SK-N-SH treated with all-trans-retinoic acid at 6 μM for 48 hours (cell line): ENCODE data around the gene CADM2.

Experiments used
- ATAC-seq: fragments of 200-7000 bp; cut with Tn5 transposase; 3 replicates; pipeline ENCODE4 v1.9.1; 2020; ENCODE audit warnings: mild to moderate bottlenecking, moderate library complexity
- ARNTL ChIP-seq: fragments of 450-650 bp; formaldehyde crosslinking; IDR thresholded peaks from 2 replicates; pipeline ENCODE4 v1.5.0; 2020; ENCODE audit warnings: low read depth, mild to moderate bottlenecking, moderate library complexity, borderline replicate concordance
- BACH2 ChIP-seq: fragments of 250-450 bp; sonication (Bioruptor Pico); IDR thresholded peaks from 2 replicates; pipeline ENCODE4 v1.9.0; 2021; ENCODE audit warnings: mild to moderate bottlenecking, borderline replicate concordance
- CSDC2 ChIP-seq: fragments of 250-450 bp; sonication (Bioruptor Pico); IDR thresholded peaks from 2 replicates; pipeline ENCODE4 v1.5.0; 2020; ENCODE audit warnings: mild to moderate bottlenecking, moderate library complexity
- GLIS3 ChIP-seq: fragments of 250-450 bp; sonication (Bioruptor Pico); IDR thresholded peaks from 2 replicates; pipeline ENCODE4 v1.5.0; 2020; ENCODE audit warnings: mild to moderate bottlenecking, moderate library complexity
- ISL1 ChIP-seq: fragments of 250-450 bp; sonication (Bioruptor Pico); IDR thresholded peaks from 2 replicates; pipeline ENCODE4 v2.1.2; 2022; ENCODE audit warnings: mild to moderate bottlenecking, moderate library complexity
- OSR1 ChIP-seq: fragments of 250-450 bp; sonication (Bioruptor Pico); IDR thresholded peaks from 2 replicates; pipeline ENCODE4 v1.8.0; 2022; ENCODE audit warnings: moderate library complexity, mild to moderate bottlenecking, inconsistent platforms
- PATZ1 ChIP-seq: fragments of 250-450 bp; sonication (Bioruptor Pico); IDR thresholded peaks from 2 replicates; pipeline ENCODE4 v1.8.0; 2020; ENCODE audit warnings: mild to moderate bottlenecking, moderate library complexity, borderline replicate concordance
- PPARA ChIP-seq: fragments of 250-450 bp; sonication (Bioruptor Pico); IDR thresholded peaks from 2 replicates; pipeline ENCODE4 v1.5.0; 2020; ENCODE audit warnings: mild to moderate bottlenecking, borderline replicate concordance
- SNAI2 ChIP-seq: fragments of 250-450 bp; sonication (Bioruptor Pico); IDR thresholded peaks from 2 replicates; pipeline ENCODE4 v1.5.0; 2020; ENCODE audit warnings: mild to moderate bottlenecking, moderate library complexity
- TCF4 ChIP-seq: fragments of 250-450 bp; sonication (Bioruptor Pico); IDR thresholded peaks from 2 replicates; pipeline ENCODE4 v1.8.0; 2021; ENCODE audit warnings: mild to moderate bottlenecking, moderate library complexity, borderline replicate concordance
- TOX ChIP-seq: fragments of 250-450 bp; sonication (Bioruptor Pico); IDR thresholded peaks from 2 replicates; pipeline ENCODE4 v1.8.0; 2021; ENCODE audit warnings: mild to moderate bottlenecking, moderate library complexity, borderline replicate concordance
- ZFP3 ChIP-seq: fragments of 250-450 bp; sonication (Bioruptor Pico); IDR thresholded peaks from 2 replicates; pipeline ENCODE4 v1.5.0; 2020; ENCODE audit warnings: mild to moderate bottlenecking, moderate library complexity
- ZFP30 ChIP-seq: fragments of 450-650 bp; formaldehyde crosslinking; IDR thresholded peaks from 2 replicates; pipeline ENCODE4 v1.5.0; 2022; ENCODE audit warnings: mild to moderate bottlenecking, moderate library complexity
- ZNF8 ChIP-seq: fragments of 450-650 bp; formaldehyde crosslinking; IDR thresholded peaks from 2 replicates; pipeline ENCODE4 v1.5.0; 2020; ENCODE audit warnings: mild to moderate bottlenecking, moderate library complexity
- TF ChIP-seq, protein P1 (sequence below): fragments of 250-450 bp; sonication (Bioruptor Pico); IDR thresholded peaks from 2 replicates; pipeline ENCODE4 v1.5.1; 2021; ENCODE audit warnings: mild to moderate bottlenecking, moderate library complexity
- TF ChIP-seq, protein P2 (sequence below): fragments of 250-450 bp; sonication (Bioruptor Pico); IDR thresholded peaks from 2 replicates; pipeline ENCODE4 v1.5.1; 2020; ENCODE audit warnings: low read depth, mild to moderate bottlenecking, moderate library complexity
- TF ChIP-seq, protein P3 (sequence below): fragments of 250-450 bp; sonication (Bioruptor Pico); IDR thresholded peaks from 2 replicates; pipeline ENCODE4 v1.5.0; 2020; ENCODE audit warnings: mild to moderate bottlenecking, moderate library complexity

The CADM2 gene

DNA sequence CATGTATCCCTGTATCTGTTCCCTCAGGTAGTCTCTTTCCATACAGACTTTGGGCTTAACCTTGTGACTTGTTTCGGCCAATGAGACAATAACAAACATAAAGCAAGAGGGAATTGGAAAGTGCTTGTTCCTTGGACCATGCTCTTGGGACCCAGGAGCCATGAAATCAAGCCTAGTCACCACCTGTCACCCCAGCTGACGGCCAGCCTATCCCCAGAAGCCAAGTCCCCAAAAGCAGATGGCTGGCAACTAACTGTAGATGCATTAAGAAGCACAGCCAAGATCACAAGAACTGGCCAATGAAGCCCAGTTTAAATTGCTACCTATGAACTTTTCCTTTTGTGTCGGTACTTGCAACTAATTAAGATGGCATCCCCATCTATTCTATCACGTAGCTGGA is 822.0 kb downstream of the CADM2 start (continued):
- TF ChIP-seq, protein P1, sequence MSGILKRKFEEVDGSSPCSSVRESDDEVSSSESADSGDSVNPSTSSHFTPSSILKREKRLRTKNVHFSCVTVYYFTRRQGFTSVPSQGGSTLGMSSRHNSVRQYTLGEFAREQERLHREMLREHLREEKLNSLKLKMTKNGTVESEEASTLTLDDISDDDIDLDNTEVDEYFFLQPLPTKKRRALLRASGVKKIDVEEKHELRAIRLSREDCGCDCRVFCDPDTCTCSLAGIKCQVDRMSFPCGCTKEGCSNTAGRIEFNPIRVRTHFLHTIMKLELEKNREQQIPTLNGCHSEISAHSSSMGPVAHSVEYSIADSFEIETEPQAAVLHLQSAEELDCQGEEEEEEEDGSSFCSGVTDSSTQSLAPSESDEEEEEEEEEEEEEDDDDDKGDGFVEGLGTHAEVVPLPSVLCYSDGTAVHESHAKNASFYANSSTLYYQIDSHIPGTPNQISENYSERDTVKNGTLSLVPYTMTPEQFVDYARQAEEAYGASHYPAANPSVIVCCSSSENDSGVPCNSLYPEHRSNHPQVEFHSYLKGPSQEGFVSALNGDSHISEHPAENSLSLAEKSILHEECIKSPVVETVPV (CRISPR knock-in tag) = no peak
- no peak for TF ChIP-seq SNAI2
- no peak for TF ChIP-seq PATZ1 (CRISPR knock-in tag)
- TF ChIP-seq, protein P2, sequence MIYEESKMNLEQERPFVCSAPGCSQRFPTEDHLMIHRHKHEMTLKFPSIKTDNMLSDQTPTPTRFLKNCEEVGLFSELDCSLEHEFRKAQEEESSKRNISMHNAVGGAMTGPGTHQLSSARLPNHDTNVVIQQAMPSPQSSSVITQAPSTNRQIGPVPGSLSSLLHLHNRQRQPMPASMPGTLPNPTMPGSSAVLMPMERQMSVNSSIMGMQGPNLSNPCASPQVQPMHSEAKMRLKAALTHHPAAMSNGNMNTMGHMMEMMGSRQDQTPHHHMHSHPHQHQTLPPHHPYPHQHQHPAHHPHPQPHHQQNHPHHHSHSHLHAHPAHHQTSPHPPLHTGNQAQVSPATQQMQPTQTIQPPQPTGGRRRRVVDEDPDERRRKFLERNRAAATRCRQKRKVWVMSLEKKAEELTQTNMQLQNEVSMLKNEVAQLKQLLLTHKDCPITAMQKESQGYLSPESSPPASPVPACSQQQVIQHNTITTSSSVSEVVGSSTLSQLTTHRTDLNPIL (CRISPR knock-in tag) = no peak
- no peak for TF ChIP-seq ZFP30 (CRISPR knock-in tag)
- TF ChIP-seq TOX (CRISPR knock-in tag) = no peak

GRCh38 chr3:85781806-85782205 is 823.0 kb downstream of the CADM2 start:
- ATAC-seq = no peak

GRCh38 chr3:85783291-85783690 is 824.5 kb downstream of the CADM2 start:
- no peak for ATAC-seq
- TF ChIP-seq PPARA = no peak
- no peak for TF ChIP-seq BACH2 (CRISPR knock-in tag)

More at GRCh38 chr3:85781806-85782205, 823.0 kb downstream of the CADM2 start:
- no peak for TF ChIP-seq ARNTL (CRISPR knock-in tag)
- TF ChIP-seq ISL1 (CRISPR knock-in tag) = peak; percentile 43

DNA sequence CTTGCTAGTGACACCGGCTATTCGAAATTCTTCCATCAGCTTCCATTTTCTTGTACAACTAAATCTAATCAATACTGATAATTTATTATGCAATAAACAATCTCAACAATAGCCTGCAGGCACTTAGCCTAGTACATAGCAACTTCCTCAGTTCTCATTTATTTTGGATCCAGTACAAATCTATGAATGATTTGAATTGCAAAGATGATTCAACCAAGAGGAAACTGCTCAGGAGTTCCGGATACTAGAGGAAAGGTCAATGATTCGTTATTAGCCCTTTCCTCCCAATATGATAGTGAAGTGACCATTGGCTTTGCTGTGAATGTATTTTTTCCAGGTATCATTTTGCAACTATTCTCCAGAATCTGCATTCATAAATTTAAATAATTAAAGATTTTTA is 827.0 kb downstream of the CADM2 start:
- ATAC-seq = no peak
- no peak for TF ChIP-seq OSR1 (CRISPR knock-in tag)
- TF ChIP-seq, protein P2 (CRISPR knock-in tag) = no peak
- no peak for TF ChIP-seq ZFP30 (CRISPR knock-in tag)
- no peak for TF ChIP-seq CSDC2 (CRISPR knock-in tag)
- TF ChIP-seq ZFP3 = no peak
- TF ChIP-seq, protein P1 (CRISPR knock-in tag) = no peak
- no peak for TF ChIP-seq BACH2 (CRISPR knock-in tag)
- TF ChIP-seq GLIS3 = no peak
- TF ChIP-seq ARNTL (CRISPR knock-in tag) = no peak
- no peak for TF ChIP-seq TCF4 (CRISPR knock-in tag)
- TF ChIP-seq ZNF8 (CRISPR knock-in tag) = no peak
- TF ChIP-seq, protein P3, sequence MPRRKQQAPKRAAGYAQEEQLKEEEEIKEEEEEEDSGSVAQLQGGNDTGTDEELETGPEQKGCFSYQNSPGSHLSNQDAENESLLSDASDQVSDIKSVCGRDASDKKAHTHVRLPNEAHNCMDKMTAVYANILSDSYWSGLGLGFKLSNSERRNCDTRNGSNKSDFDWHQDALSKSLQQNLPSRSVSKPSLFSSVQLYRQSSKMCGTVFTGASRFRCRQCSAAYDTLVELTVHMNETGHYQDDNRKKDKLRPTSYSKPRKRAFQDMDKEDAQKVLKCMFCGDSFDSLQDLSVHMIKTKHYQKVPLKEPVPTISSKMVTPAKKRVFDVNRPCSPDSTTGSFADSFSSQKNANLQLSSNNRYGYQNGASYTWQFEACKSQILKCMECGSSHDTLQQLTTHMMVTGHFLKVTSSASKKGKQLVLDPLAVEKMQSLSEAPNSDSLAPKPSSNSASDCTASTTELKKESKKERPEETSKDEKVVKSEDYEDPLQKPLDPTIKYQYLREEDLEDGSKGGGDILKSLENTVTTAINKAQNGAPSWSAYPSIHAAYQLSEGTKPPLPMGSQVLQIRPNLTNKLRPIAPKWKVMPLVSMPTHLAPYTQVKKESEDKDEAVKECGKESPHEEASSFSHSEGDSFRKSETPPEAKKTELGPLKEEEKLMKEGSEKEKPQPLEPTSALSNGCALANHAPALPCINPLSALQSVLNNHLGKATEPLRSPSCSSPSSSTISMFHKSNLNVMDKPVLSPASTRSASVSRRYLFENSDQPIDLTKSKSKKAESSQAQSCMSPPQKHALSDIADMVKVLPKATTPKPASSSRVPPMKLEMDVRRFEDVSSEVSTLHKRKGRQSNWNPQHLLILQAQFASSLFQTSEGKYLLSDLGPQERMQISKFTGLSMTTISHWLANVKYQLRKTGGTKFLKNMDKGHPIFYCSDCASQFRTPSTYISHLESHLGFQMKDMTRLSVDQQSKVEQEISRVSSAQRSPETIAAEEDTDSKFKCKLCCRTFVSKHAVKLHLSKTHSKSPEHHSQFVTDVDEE (CRISPR knock-in tag) = no peak
- TF ChIP-seq SNAI2 = no peak
